B cell (primary cell): Measurements from ENCODE around the gene PTGDR2. TPM values are rescaled to one million over a fixed set of nuclear protein-coding genes. Genes with fewer than 3 reads are reported as not detected.

ENCODE experiments used
- ATAC-seq: fragments of 200-7000 bp; cut with Tn5 transposase; one replicate; pipeline ENCODE4 v1.10.0; 2021; ENCODE audit warnings: low read depth, mild to moderate bottlenecking, moderate number of reproducible peaks, moderate library complexity
- CTCF ChIA-PET: fragments of 350-600 bp; sonication (Branson Sonifier 250); formaldehyde crosslinking; loops from one replicate; lab custom pipeline; 2021; ENCODE audit warnings: antibody characterized with exemption, inconsistent platforms; lab: Charles Lee
- POLR2A ChIA-PET: fragments of 350-600 bp; sonication (Branson Sonifier 250); formaldehyde crosslinking; loops from one replicate; lab custom pipeline; 2021; ENCODE audit warnings: antibody characterized with exemption; lab: Charles Lee
- DNase-seq: peaks from one replicate; pipeline ENCODE4 v3.0.0; 2013
- H2AFZ ChIP-seq: 2 replicates; pipeline ENCODE4 v1.6.1; 2012; ENCODE audit warnings: mild to moderate bottlenecking, low read depth, low read length; ENCODE audit not compliant: insufficient read depth, poor library complexity, severe bottlenecking
- H3K27ac ChIP-seq, 2 donors: 1 replicate in 1 of 2; 2 replicates in 1 of 2; pipeline ENCODE4 v1.5.1; 2012 to 2013; ENCODE audit warnings: low read length in 2 of 2, mild to moderate bottlenecking in 2 of 2, moderate library complexity in 1 of 2
- H3K27me3 ChIP-seq, 4 experiments: fragments of 200-600 bp in 1 of 4; sonication (generic) in 1 of 4; replicated peaks in 1 of 4; 1 replicate in 2 of 4; 2 replicates in 2 of 4; pipeline versions ENCODE4 v1.6.1 to v1.7.0; 2013 to 2016; ENCODE audit warnings: low read length in 3 of 4, mild to moderate bottlenecking in 2 of 4, mixed read lengths in 1 of 4, moderate library complexity in 1 of 4; ENCODE audit not compliant: insufficient read depth in 4 of 4, control insufficient read depth in 3 of 4; ENCODE audit errors: control extremely low read depth in 1 of 4
- H3K36me3 ChIP-seq, 2 experiments: replicated peaks in 1 of 2; 1 replicate in 1 of 2; 2 replicates in 1 of 2; pipeline versions ENCODE4 v1.6.1 to v1.7.1; 2013; ENCODE audit warnings: low read length in 1 of 2; ENCODE audit not compliant: insufficient read depth in 2 of 2, control insufficient read depth in 1 of 2; ENCODE audit errors: control extremely low read depth in 1 of 2, extremely low read depth in 1 of 2
- H3K4me1 ChIP-seq, 2 donors: fragments of 200-600 bp in 1 of 2; sonication (generic) in 1 of 2; 1 replicate in 1 of 2; 2 replicates in 1 of 2; pipeline versions ENCODE4 v1.5.1 to v1.6.1; 2013 to 2017; ENCODE audit warnings: low read length in 2 of 2; ENCODE audit not compliant: control insufficient read depth in 2 of 2, insufficient read depth in 2 of 2
- H3K4me2 ChIP-seq: replicated peaks from 2 replicates; pipeline ENCODE3; 2012; ENCODE audit warnings: mild to moderate bottlenecking, low read depth, low read length; ENCODE audit not compliant: poor library complexity, severe bottlenecking
- H3K4me3 ChIP-seq, 5 experiments: fragments of 200-600 bp in 1 of 5; sonication (generic) in 1 of 5; 1 replicate in 3 of 5; 2 replicates in 2 of 5; pipeline versions ENCODE4 v1.5.1 to v1.7.0; 2011 to 2016; ENCODE audit warnings: low read length in 4 of 5, mild to moderate bottlenecking in 4 of 5, low read depth in 2 of 5, control low read depth in 1 of 5, moderate library complexity in 1 of 5; ENCODE audit not compliant: insufficient read depth in 1 of 5; ENCODE audit errors: control extremely low read depth in 1 of 5, extremely low read depth in 1 of 5
- H3K79me2 ChIP-seq: fragments of 200-600 bp; sonication (generic); one replicate; pipeline ENCODE4 v1.6.0; 2016; ENCODE audit warnings: low read length; ENCODE audit not compliant: control insufficient read depth, insufficient read depth
- H3K9ac ChIP-seq: fragments of 200-600 bp; sonication (generic); 2 replicates; pipeline ENCODE4 v1.6.1; 2017; ENCODE audit warnings: mild to moderate bottlenecking, low read length, moderate library complexity
- H3K9me3 ChIP-seq, 3 donors: one replicate each; pipeline versions ENCODE4 v1.6.1 to v1.7.1; 2013; ENCODE audit warnings: low read length in 2 of 3; ENCODE audit not compliant: control insufficient read depth in 2 of 3, insufficient read depth in 1 of 3; ENCODE audit errors: control extremely low read depth in 1 of 3
- H4K20me1 ChIP-seq: 2 replicates; pipeline ENCODE4 v1.6.0; 2012; ENCODE audit warnings: mild to moderate bottlenecking, low read length; ENCODE audit not compliant: insufficient read depth, control insufficient read depth, poor library complexity, severe bottlenecking
- H3K27ac Mint-ChIP-seq: one replicate; pipeline ENCODE4 v1.8.0; 2021; ENCODE audit warnings: mixed read lengths
- H3K27me3 Mint-ChIP-seq: one replicate; pipeline ENCODE4 v1.8.0; 2021; ENCODE audit warnings: mixed read lengths
- H3K4me1 Mint-ChIP-seq: one replicate; pipeline ENCODE4 v1.8.0; 2021; ENCODE audit warnings: mixed read lengths
- H3K4me3 Mint-ChIP-seq: one replicate; pipeline ENCODE4 v1.8.0; 2021; ENCODE audit warnings: mixed read lengths
- H3K9me3 Mint-ChIP-seq: one replicate; pipeline ENCODE4 v1.8.0; 2022; ENCODE audit warnings: mixed read lengths; ENCODE audit not compliant: insufficient read depth
- CTCF ChIP-seq: fragments of 200-600 bp; IDR thresholded peaks from one replicate; pipeline ENCODE4 v1.8.0; 2022; ENCODE audit warnings: antibody characterized with exemption, mild to moderate bottlenecking
- EZH2 ChIP-seq: IDR thresholded peaks from 2 replicates; pipeline ENCODE4 v1.6.1; 2012; ENCODE audit warnings: borderline replicate concordance, low read depth, mild to moderate bottlenecking, moderate library complexity, low read length; ENCODE audit not compliant: insufficient read depth, poor library complexity, severe bottlenecking
- WGBS: methylation state at CpG from one replicate; pipeline ENCODE4 v1.1.5; 2013; ENCODE audit warnings: missing lambda C conversion rate; ENCODE audit not compliant: insufficient coverage; 5-methylcytosine and 5-hydroxymethylcytosine counted together
- intact Hi-C: fragments of 100-400 bp; cut with micrococcal nuclease; formaldehyde crosslinking; loops from one replicate; pipeline ENCODE4 v1.10.0; 2022
- polyA plus RNA-seq: library from polyadenylated mRNA; depleted of rRNA; stranded (reverse); fragments of >200 nt; gene quantifications from 2 replicates; pipeline ENCODE4 v1.2.3, GENCODE V29; 2012
- total RNA-seq, 2 donors: library from RNA; stranded (reverse); fragments of 120-200 nt in 1 of 2; gene quantifications; 1 replicate in 1 of 2; 2 replicates in 1 of 2; pipeline versions ENCODE4 v1.2.3 to v1.2.4, GENCODE V29; 2013 to 2022

PTGDR2 gene
- total and polyA plus RNA-seq, 2 donors (not counting 1 experiment from before 2014, with no cell fraction given), result 0.03 TPM; not detected in 1

GRCh38 chr11:60851327-60852104, 4.2 kb downstream of the PTGDR2 start:
- H3K9me3 ChIP-seq, result no peaks in the 10 kb centered on the region
- no peaks in the 10 kb centered on the region for H3K27me3 Mint-ChIP-seq
- no peaks in the 10 kb centered on the region for H3K4me1 ChIP-seq
- no peak overlapping the region for H3K4me3 Mint-ChIP-seq
- H3K79me2 ChIP-seq, result no peaks in the 10 kb centered on the region
- H4K20me1 ChIP-seq, result no peaks in the 10 kb centered on the region
- WGBS, result 94% methylated on average over 13 of the region's 17 CpGs
- no peak for ATAC-seq
- H3K9ac ChIP-seq, result no peak overlapping the region
- DNase-seq, result no peak
- TF ChIP-seq CTCF (no peak), EZH2 (no peak)
- H2AFZ ChIP-seq, result no peak overlapping the region
- H3K27ac Mint-ChIP-seq, result no peak overlapping the region
- H3K36me3 ChIP-seq, result peaks cover 0 to 46% of the 10 kb centered on the region in 2 experiments
- POLR2A ChIA-PET, result no interaction called here
- no peaks in the 10 kb centered on the region for H3K27me3 ChIP-seq
- no peak overlapping the region for H3K4me2 ChIP-seq
- CTCF ChIA-PET, result no interaction called here
- H3K4me3 ChIP-seq, result no peak overlapping the region
- intact Hi-C loops, result no loop called here
- no peaks in the 10 kb centered on the region for H3K9me3 Mint-ChIP-seq
- H3K27ac ChIP-seq, result no peak overlapping the region
- peaks cover 1% of the 10 kb centered on the region for H3K4me1 Mint-ChIP-seq
